HG03039 (cell line): ENCODE results near the gene C5AR2.
"Not testable (repeated sequence)": the region's sequence is repeated elsewhere in the genome, so short reads cannot be mapped to it uniquely, and the experiment has no call there.

Experiments
- ATAC-seq: cut with Tn5 transposase; IDR thresholded peaks from one replicate; pipeline ENCODE4 v1.9.1; 2021; ENCODE audit warnings: mild to moderate bottlenecking, moderate library complexity; ENCODE audit not compliant: unreplicated experiment

The C5AR2 gene

DNA sequence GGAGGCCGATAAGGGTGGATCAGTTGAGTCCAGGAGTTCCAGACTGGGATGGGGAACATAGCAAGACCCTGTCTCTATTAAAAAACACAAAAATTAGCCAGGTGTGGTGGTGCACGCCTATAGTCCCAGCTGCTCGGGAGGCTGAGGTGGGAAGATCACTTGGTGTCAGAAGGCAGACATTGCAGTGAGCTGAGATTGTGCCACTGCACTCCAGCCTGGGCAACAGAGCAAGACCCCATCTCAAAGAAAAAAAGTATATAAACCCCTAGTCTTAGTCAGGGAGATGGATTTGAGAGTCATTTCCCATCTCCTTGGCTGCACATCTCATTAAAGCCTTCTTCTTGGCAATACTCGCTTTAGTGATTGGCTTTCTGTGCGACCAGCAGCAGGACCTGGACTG, 51.9 kb downstream of the C5AR2 start:
- ATAC-seq = not testable (repeated sequence)

DNA sequence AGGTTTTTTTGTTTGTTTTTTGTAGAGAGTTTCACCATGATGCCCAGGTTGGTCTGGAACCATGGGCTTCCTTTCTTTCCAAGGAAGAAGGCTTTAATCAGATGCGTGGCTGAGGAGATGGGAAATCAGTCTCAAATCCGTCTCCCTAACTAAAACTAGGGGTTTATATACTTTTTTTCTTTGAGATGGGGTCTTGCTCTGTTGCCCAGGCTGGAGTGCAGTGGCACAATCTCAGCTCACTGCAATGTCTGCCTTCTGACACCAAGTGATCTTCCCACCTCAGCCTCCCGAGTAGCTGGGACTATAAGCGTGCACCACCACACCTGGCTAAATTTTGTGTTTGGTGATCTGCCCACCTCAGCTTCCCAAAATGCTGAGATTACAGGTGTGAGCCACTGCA, 52.6 kb downstream of the C5AR2 start:
- not testable (repeated sequence) for ATAC-seq

DNA sequence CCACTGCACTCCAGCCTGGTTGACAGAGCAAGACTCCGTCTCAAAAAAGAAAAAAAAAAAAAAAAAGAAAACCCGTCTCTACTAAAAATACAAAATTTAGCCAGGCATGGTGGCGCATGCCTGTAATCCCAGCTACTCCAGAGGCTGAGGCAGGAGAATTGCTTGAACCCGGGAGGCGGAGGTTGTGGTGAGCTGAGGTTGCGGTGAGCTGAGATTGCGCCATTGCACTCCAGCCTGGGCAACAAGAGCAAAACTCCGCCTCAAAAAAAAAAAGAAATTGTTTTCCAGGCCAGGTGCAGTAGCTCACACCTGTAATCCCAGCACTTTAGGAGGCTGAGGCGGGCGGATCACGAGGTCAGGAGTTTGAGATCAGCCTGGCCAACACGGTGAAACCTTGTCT, 54.6 kb downstream of the C5AR2 start:
- ATAC-seq = not testable (repeated sequence)

DNA sequence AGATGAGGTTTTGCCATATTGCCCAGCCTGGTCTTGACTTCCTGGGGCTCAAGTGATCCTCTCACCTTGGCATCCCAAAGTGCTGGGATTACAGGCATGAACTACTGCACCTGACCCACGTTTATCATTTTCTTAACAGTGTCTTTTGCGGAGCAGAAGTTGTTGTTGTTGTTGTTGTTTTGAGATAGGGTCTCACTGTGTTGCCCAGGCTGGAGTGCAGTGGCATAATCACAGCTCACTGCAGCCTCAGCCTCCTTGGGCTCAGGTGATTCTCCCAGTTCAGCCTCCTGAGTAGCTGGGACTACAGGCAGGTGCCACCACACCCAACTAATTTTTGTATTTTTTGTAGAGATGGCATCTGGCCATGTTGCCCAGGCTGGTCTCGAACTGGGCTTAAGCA, 55.6 kb downstream of the C5AR2 start:
- not testable (repeated sequence) for ATAC-seq

DNA sequence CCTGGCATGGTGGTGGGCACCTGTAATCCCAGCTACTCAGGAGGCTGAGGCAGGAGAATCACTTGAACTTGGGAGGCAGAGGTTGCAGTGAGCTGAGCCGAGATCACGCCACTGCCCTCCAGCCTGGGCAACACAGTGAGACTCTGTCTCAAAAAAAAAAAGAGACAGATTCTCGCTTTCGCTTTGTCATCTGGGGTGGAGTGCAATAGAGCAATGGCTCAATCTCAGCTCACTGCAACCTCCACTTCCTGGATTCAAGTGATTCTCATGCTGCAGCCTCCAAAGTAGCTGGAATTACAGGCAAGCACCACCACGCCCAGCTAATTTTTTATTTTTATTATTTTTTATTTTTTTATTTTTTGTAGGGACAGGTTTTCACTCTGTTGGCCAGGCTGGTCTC, 56.7 kb downstream of the C5AR2 start:
- not testable (repeated sequence) for ATAC-seq

DNA sequence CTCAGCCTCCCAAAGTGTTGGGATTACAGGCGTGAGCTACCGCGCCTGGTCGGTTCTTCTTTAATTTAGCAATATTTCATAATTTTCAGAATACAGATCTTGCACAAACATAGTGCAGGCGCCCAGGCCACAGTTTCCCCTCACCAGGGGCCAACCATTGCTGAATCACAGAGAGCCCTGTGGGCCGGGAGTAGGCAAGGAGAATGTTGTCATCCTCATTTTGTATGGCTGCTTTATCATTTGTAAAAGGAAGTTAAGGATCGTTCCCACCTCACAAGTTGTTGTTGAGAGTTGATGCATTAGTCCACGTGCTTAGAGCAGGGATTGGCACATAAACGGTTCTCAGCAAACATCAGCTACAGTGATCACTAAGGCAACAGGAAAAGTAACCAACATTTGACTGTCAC, 57.2 kb downstream of the C5AR2 start:
- ATAC-seq = no peak

DNA sequence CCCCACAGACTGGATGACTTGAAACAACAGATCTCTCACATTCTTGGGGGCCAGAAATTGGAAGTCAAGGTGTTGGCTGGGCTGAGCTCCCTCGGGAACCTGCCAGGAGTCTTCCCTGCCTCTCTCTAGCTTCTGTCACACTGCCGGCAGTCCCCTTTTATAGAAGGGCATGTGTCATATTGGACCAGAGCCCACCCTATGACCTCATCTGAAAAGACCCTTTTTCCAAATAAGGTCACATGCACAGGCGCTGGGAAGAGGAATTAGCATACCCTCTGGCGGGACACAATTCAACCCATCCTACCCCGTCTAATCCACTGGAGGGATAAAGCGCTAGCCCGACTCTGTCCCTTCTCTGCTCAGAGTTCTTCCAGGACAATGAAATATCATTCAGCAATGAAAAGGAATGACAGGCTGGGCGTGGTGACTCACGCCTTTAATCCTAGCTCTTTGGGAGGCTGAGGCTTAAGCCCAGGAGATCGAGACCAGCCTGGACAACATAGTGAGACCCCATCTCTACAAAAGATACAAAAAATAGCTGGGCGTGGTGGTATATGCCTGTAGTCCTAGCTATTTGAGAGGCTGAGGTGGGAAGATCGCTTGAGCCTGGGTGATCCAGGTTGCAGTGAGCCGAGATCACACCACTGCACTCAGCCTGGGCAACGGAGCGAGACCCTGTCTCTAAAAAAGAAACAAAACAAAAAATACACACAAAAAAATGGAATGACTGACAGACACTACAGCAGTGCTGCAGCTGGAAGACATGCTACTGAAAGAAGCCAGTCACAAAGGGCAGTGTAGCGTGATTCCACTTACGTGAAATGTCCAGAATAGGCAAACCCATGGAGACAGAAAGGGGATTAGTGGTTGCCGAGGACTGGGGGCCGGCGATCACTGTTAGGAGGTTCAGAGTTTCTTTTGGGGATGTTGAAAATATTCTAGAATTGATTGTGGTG, 58.8 kb downstream of the C5AR2 start:
- ATAC-seq = no peak

DNA sequence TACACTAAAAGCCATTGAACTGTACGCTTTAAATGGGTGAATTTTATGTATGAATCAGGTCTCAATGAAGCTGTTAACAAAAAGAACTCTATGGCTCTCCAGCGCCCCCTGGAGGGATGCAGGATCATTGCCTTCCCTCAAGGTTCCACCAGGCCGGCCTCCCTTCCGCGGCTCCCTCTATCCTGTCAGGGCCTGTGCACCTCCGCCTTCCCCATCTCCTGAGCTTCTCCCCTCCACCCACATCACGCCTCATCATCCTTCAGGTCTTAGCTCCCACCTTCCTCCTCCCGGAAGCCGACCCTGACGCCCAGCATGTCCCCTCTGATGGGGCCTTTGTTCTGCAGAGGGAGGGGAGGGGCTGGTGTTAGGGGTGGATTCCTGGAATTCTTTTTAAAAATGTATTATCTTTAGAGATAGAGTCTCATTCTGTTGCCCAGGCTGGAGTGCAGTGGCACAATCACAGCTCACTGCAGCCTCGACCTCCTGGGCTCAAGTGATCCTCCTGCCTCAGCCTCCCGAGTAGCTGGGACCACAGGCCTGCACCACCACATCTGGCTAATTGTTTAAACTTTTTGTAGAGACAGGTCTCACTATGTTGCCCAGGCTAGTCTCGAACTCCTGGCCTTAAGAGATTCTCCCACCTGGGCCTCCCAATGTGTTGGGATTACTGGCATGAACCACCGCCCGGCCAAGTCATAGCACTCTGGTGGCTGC, 59.7 kb downstream of the C5AR2 start:
- no peak for ATAC-seq
